Stimulated activated CD4-positive, alpha-beta T cell treated with anti-CD3 and anti-CD28 coated beads, Interleukin-15, amount 100 ng/mL, for 48 hours (primary cell): ENCODE measurements around the gene RRN3.
"Not testable (repeated sequence)": the region's sequence is repeated elsewhere in the genome, so short reads cannot be mapped to it uniquely, and the experiment has no call there.

Experiments used
- DNase-seq, 2 donors: peaks; one replicate each; pipeline ENCODE4 v3.0.0-alpha.2; 2020; ENCODE audit warnings: low read depth in 2 of 2

RRN3 gene

GRCh38 chr16:15052747-15053476, 41.2 kb downstream of the RRN3 start:
- DNase-seq: no peak

GRCh38 chr16:15051387-15051951, 42.6 kb downstream of the RRN3 start:
- no peak for DNase-seq

- not testable (repeated sequence) for DNase-seq
Observed at GRCh38 chr16:15050440-15050839, 43.6 kb downstream of the RRN3 start.

- no peak for DNase-seq
Observed at GRCh38 chr16:15049581-15050180, 44.4 kb downstream of the RRN3 start.

- no peak for DNase-seq
Observed at GRCh38 chr16:15046692-15047376, 47.2 kb downstream of the RRN3 start.

- not testable (repeated sequence) for DNase-seq
Observed at GRCh38 chr16:15045270-15045669, 48.8 kb downstream of the RRN3 start.

- DNase-seq: no peak
Observed at GRCh38 chr16:15044286-15044685, 49.8 kb downstream of the RRN3 start.

GRCh38 chr16:15043344-15043743, 50.7 kb downstream of the RRN3 start:
- no peak for DNase-seq

GRCh38 chr16:15041271-15042004, 52.6 kb downstream of the RRN3 start:
- DNase-seq: no peak

GRCh38 chr16:15038689-15039088, 55.4 kb downstream of the RRN3 start:
- no peak for DNase-seq

- no peak for DNase-seq
Observed at GRCh38 chr16:15037745-15038144, 56.3 kb downstream of the RRN3 start.

- DNase-seq: no peak
Observed at GRCh38 chr16:15037003-15037402, 57.1 kb downstream of the RRN3 start.

- no peak for DNase-seq
Observed at GRCh38 chr16:15035163-15035729, 58.8 kb downstream of the RRN3 start.

- DNase-seq: no peak
Observed at GRCh38 chr16:15034266-15035162, 59.6 kb downstream of the RRN3 start.

- DNase-seq: no peak
Observed at GRCh38 chr16:15033309-15033707, 60.8 kb downstream of the RRN3 start.

GRCh38 chr16:15032547-15033308, 61.3 kb downstream of the RRN3 start:
- no peak for DNase-seq

GRCh38 chr16:15031586-15031985, 62.5 kb downstream of the RRN3 start:
- DNase-seq: no peak

- DNase-seq: no peak
Observed at GRCh38 chr16:15031179-15031578, 62.9 kb downstream of the RRN3 start.

- not testable (repeated sequence) for DNase-seq
Observed at GRCh38 chr16:15029749-15030148, 64.3 kb downstream of the RRN3 start.
